HepG2 (cell line): Measurements from ENCODE around the gene GPC3. TPM values are rescaled to one million over a fixed set of nuclear protein-coding genes. Genes with fewer than 3 reads are reported as not detected.

ENCODE experiments used
- ATAC-seq: fragments of 200-7000 bp; cut with Tn5 transposase; 3 replicates; pipeline ENCODE4 v1.9.1; 2020; ENCODE audit warnings: mild to moderate bottlenecking, moderate library complexity
- BruUV-seq: library from RNA; stranded (reverse); fragments of 400-500 nt; replicated peaks from 2 replicates; lab custom pipeline; 2021; lab: Mats Ljungman, UMichigan
- CTCF ChIA-PET: fragments of 300-600 bp; formaldehyde crosslinking; extraction: SDS; loops from one replicate; lab custom pipeline; 2021; ENCODE audit warnings: low total read pairs, inconsistent platforms, low intra/inter-chr PET ratio; lab: Yijun Ruan, JAX
- POLR2A ChIA-PET: fragments of 350-600 bp; sonication (Branson Sonifier 250); formaldehyde crosslinking; loops from one replicate; lab custom pipeline; 2020; ENCODE audit warnings: antibody characterized with exemption, inconsistent platforms; lab: Yijun Ruan, JAX
- DNase-seq: peaks from one replicate; pipeline ENCODE4 v3.0.0-alpha.2; 2015; ENCODE audit warnings: low spot score
- FAIRE-seq: peaks from 3 replicates; lab custom pipeline; 2011; peaks lifted over from hg19 to GRCh38; lab: Jason Lieb, UNC
- H2AFZ ChIP-seq: one replicate; pipeline ENCODE4 v1.6.1; 2011; ENCODE audit warnings: low read length, inconsistent platforms
- H3K27ac ChIP-seq: fragments of 300-600 bp; 3 replicates; pipeline ENCODE4 v1.8.0; 2011; ENCODE audit warnings: mixed run types, mild to moderate bottlenecking, mixed read lengths, low read length, inconsistent platforms; ENCODE audit not compliant: insufficient read depth; ENCODE audit errors: extremely low read length
- H3K27me3 ChIP-seq, 2 experiments: fragments of 200-600 bp in 1 of 2; 2 replicates in 1 of 2; 3 replicates in 1 of 2; pipeline versions ENCODE4 v1.6.0 to v1.8.0; 2011; ENCODE audit warnings: low read length in 2 of 2, mild to moderate bottlenecking in 2 of 2, moderate library complexity in 2 of 2, inconsistent platforms in 1 of 2; ENCODE audit not compliant: insufficient read depth in 2 of 2, control insufficient read depth in 1 of 2
- H3K36me3 ChIP-seq, 2 experiments: fragments of 200-600 bp in 1 of 2; replicated peaks in 1 of 2; 2 replicates in 1 of 2; 3 replicates in 1 of 2; pipeline versions ENCODE4 v1.5.1 to v1.8.0; 2011; ENCODE audit warnings: low read length in 2 of 2, inconsistent platforms in 1 of 2; ENCODE audit not compliant: insufficient read depth in 2 of 2, control insufficient read depth in 1 of 2
- H3K4me1 ChIP-seq: 2 replicates; pipeline ENCODE4 v1.5.1; 2012; ENCODE audit warnings: low read length, inconsistent platforms; ENCODE audit not compliant: insufficient read depth
- H3K4me2 ChIP-seq: 2 replicates; pipeline ENCODE4 v1.6.0; 2011; ENCODE audit warnings: low read depth, low read length, inconsistent platforms
- H3K4me3 ChIP-seq, 3 experiments: fragments of 200-600 bp in 1 of 3; sonication (generic), shearing (Covaris generic) in 1 of 3; replicated peaks in 1 of 3; 2 replicates each; pipeline ENCODE4 v1.5.1; 2011 to 2016; ENCODE audit warnings: low read length in 3 of 3, inconsistent platforms in 2 of 3, low read depth in 2 of 3, mild to moderate bottlenecking in 2 of 3, control low read depth in 1 of 3, mixed read lengths in 1 of 3; ENCODE audit not compliant: insufficient read depth in 1 of 3
- H3K79me2 ChIP-seq: one replicate; pipeline ENCODE4 v1.6.1; 2011; ENCODE audit warnings: low read length, inconsistent platforms; ENCODE audit not compliant: insufficient read depth
- H3K9ac ChIP-seq: 2 replicates; pipeline ENCODE4 v1.6.0; 2011; ENCODE audit warnings: mild to moderate bottlenecking, low read depth, low read length, inconsistent platforms; ENCODE audit not compliant: insufficient read depth
- H3K9me3 ChIP-seq: 2 replicates; pipeline ENCODE4 v1.5.1; 2012; ENCODE audit warnings: mild to moderate bottlenecking, low read length
- H4K20me1 ChIP-seq: 2 replicates; pipeline ENCODE4 v1.6.0; 2011; ENCODE audit warnings: inconsistent platforms, mild to moderate bottlenecking, low read length, moderate library complexity; ENCODE audit not compliant: insufficient read depth
- ASH2L ChIP-seq: fragments of 300-600, 200-600 bp; sonication (generic); IDR thresholded peaks from 2 replicates; pipeline ENCODE4 v1.7.0; 2017; ENCODE audit warnings: low read depth, mild to moderate bottlenecking, moderate library complexity, mixed read lengths, low read length; ENCODE audit not compliant: insufficient read length
- NR2F2 ChIP-seq: IDR thresholded peaks from 2 replicates; pipeline ENCODE4 v1.6.1; 2012; ENCODE audit warnings: low read depth, inconsistent platforms, borderline replicate concordance
- YEATS2 ChIP-seq: sonication (generic); formaldehyde crosslinking; IDR thresholded peaks from 2 replicates; pipeline ENCODE4 v1.4.0; 2020; ENCODE audit warnings: missing genetic modification reagents, borderline replicate concordance
- ZBTB40 ChIP-seq, 2 experiments: fragments of 450-650 bp in 1 of 2; sonication (generic) in 1 of 2; formaldehyde crosslinking in 1 of 2; IDR thresholded peaks; 2 replicates each; pipeline versions ENCODE4 v1.6.1 to v1.8.0; 2016 to 2022; ENCODE audit warnings: antibody characterized with exemption in 1 of 2, mild to moderate bottlenecking in 1 of 2, missing genetic modification reagents in 1 of 2
- ZFX ChIP-seq: sonication (generic); formaldehyde crosslinking; IDR thresholded peaks from 2 replicates; pipeline ENCODE4 v1.4.0; 2020; ENCODE audit warnings: mild to moderate bottlenecking, low read depth, missing genetic modification reagents, moderate library complexity
- ZNF580 ChIP-seq: IDR thresholded peaks from 2 replicates; pipeline ENCODE4 v1.6.1; 2016; ENCODE audit warnings: low read depth, borderline replicate concordance
- WGBS: methylation state at CpG from one replicate; pipeline ENCODE4 v1.1.6; 2017; ENCODE audit warnings: low lambda C conversion rate; 5-methylcytosine and 5-hydroxymethylcytosine counted together
- in situ Hi-C: cut with HindIII; loops from 2 replicates; pipeline ENCODE4 v1.10.0; 2017; ENCODE audit warnings: low pct_unique_long_range_greater_than_20kb; ENCODE audit not compliant: extremely low pct_ligation_motif_present
- intact Hi-C: fragments of 100-400 bp; cut with micrococcal nuclease; formaldehyde crosslinking; loops from one replicate; pipeline ENCODE4 v1.10.0; 2022; ENCODE audit not compliant: unreplicated experiment
- polyA plus RNA-seq, 8 experiments: library from polyadenylated mRNA; depleted of rRNA in 3 of 8; stranded (reverse) in 7 of 8; unstranded in 1 of 8; fragments of >200 nt; fragmentation: Illumina TruSeq in 4 of 8; extraction: Trizol in 4 of 8; gene quantifications; 2 replicates each; pipeline versions ENCODE4 v1.2.1 to v1.2.3, GENCODE V29; 2011 to 2016; ENCODE audit warnings: low read depth in 4 of 8, missing spikeins in 1 of 8, mixed read lengths in 1 of 8; ENCODE audit not compliant: insufficient read depth in 1 of 8
- total RNA-seq, 5 experiments: library from RNA; depleted of rRNA; stranded (reverse); fragments of >200 nt; fragmentation: Illumina TruSeq; extraction: Trizol; gene quantifications; 2 replicates each; pipeline ENCODE4 v1.2.3, GENCODE V29; 2016; ENCODE audit warnings: low read depth in 1 of 5

The GPC3 gene
- total and polyA plus RNA-seq, 2 of the 13 experiments (the other 11 are each of a cell fraction or from before 2014, with no cell fraction given) = 1,799 to 3,263 TPM

- 91% methylated on average over 1 of the region's 1 CpG for WGBS
- no peak for ATAC-seq
- FAIRE-seq = no peak
- no peaks in the 10 kb centered on the region for H3K79me2 ChIP-seq
- no peak for TF ChIP-seq YEATS2 (CRISPR knock-in tag)
- TF ChIP-seq ASH2L = no peak
- no peak for TF ChIP-seq ZNF580
- no peak for TF ChIP-seq ZFX
- TF ChIP-seq NR2F2 = no peak
- no peak for TF ChIP-seq ZBTB40 (IDR thresholded peaks at IDR 0.05)
- TF ChIP-seq ZBTB40 (CRISPR knock-in tag; IDR thresholded peaks at IDR 0.05) = no peak
- H3K36me3 ChIP-seq = peaks cover 2 to 37% of the 10 kb centered on the region in 2 experiments
- H3K9me3 ChIP-seq = no peaks in the 10 kb centered on the region
- intact Hi-C loops = no loop called here
- H3K27me3 ChIP-seq = no peaks in the 10 kb centered on the region
- in situ Hi-C loops = no loop called here
- H4K20me1 ChIP-seq = peaks cover 70% of the 10 kb centered on the region
- peaks cover 60% of the 10 kb centered on the region for H3K4me1 ChIP-seq
- BruUV-seq = no TSS peak
- no peak for DNase-seq
- H3K9ac ChIP-seq = no peak overlapping the region
- H3K4me2 ChIP-seq = no peak overlapping the region
- no peak overlapping the region for H2AFZ ChIP-seq
- CTCF ChIA-PET = no interaction called here
- no peak overlapping the region for H3K4me3 ChIP-seq
- no peak overlapping the region for H3K27ac ChIP-seq
- POLR2A ChIA-PET = no interaction called here
These were observed 378.4 kb downstream of the GPC3 start for GRCh38 chrX:133606990-133607389.
